ENCODE results near the gene MEP1B. TPM values are rescaled to one million over a fixed set of nuclear protein-coding genes. Genes with fewer than 3 reads are reported as not detected.
"Not testable (repeated sequence)": the region's sequence is repeated elsewhere in the genome, so short reads cannot be mapped to it uniquely, and the experiment has no call there.

Gene MEP1B
- polyA plus RNA-seq (2013, experiment 1 of 2; ENCODE audit: insufficient read length), result not detected
- not detected for polyA plus RNA-seq (2013, experiment 2 of 2; ENCODE audit: insufficient read length)

DNA sequence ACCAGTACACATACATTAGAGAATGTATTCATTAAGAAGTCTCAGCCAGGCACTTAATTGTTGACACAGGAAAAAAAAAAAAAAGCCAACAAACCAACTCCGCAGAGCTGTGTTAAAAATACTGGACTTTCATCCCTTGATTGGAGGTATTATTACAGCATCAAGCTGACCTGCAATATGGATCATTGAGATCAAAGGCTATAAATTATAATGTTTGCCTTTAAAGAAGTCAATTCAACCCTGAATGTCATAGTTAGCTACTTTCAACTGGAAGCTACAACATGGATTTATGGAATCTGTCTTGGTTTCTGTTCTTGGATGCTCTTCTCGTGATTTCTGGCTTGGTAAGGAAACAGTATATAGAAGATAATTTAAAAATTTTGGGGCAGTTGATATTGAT, at the start of gene MEP1B:
TSS of gene MEP1B (plus strand) at position 250 of the 400 bp plus-strand sequence. CDS start at position 282, 32 bp downstream.
- DNase-seq, result no peak

DNA sequence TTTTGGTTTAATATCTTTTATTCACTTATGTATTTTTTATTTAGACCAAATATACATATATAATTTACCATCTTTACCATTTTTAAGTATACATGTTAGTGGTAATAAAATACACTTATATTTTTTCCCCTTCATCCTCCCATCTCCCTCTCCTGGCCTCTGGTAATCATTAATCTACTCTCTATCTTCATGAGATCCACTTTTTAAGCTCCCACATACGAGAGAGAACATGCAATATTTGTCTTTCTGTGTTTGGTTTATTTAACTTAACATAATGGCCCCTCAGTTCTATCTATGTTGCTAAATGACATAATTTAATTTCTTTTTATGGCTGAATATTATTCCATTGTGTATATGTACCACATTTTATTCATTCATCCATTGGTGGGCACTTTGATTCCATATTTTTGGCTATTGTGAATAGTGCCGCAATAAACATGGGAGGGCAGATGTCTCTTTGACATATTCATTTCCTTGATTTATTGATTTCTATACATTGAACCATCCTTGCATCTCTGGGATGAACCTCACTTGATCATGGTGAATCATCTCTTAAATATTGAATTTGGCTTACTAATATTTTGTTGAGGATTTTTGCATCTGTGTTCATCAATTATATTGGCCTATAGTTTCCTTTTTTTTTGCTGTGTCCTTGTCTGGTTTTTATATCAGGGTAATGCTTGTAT, 41.5 kb upstream of the MEP1B start:
- DNase-seq, result no peak

DNA sequence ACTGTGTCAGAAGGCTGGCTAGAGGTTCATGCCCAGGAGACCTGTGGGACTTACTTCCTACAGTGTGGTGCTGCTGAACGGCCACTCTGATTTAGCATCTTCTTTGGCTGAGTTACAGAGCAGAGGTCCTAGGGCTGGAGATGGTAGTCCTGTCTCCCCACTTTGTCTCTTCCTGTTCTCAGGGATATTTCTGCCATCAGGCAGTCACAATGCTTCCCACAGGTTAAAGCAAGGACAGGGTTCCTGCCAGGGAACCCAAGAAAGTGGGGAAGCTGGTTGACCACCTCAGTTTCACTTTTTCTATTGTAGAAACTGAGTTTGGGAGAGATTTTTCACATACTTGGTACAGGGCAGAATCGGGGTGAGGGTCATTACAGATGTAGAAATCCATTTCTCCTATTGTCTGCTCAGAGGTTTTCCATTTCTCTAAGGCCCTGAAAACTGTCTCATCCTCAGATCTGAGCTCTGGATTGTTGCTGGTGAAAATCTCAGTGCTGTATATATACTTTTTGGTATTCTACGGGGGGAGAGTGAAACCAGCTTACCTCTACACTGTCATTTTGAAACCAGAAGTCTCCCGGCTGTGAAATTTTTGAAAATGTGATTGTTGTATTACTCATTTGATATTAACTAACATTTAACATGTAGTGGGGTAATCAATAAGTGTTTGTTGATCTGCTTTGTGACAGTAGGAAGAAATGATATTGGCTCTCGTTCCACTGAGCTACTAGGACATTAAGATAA, 37.0 kb upstream of the MEP1B start:
- DNase-seq, result no peak

DNA sequence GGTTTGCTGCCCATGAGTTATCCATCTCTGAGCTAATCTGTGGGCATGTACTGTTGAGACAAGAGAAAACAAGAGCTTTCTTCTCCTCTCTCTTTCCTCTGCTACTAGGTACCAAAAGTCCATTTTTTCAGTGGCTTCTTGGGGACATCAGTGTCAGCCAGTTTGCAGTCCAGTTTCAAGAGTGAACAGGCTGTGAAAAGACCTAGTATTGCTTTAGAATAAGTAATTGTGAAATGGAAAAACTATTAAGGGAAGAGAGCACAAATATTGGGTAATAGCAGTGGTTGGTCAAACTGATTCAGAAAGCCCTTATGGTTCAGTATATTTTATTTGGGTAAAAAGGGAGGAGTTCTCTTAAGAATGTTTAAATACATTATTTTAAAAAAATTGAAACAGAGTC, 33.0 kb upstream of the MEP1B start:
- no peak for DNase-seq

DNA sequence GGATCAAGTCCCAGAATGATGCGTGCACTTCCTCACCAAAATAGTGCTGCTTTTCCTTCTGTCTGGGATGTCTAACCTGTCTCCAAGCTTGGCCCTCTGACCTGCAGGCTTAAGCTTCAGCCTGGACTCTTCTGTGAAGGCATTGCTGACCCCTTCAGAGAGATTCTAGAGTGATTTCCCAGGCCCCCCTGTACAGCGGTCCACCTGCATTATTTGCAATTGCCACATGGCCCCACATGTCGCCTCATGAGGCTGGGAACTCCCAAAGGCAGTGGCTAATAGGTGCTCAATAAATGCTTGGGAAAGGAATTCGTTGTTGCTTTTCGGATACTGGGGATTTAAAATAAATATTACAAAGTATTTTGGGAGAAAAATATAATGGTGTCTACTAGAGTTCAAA, 32.3 kb upstream of the MEP1B start:
- no peak for DNase-seq

DNA sequence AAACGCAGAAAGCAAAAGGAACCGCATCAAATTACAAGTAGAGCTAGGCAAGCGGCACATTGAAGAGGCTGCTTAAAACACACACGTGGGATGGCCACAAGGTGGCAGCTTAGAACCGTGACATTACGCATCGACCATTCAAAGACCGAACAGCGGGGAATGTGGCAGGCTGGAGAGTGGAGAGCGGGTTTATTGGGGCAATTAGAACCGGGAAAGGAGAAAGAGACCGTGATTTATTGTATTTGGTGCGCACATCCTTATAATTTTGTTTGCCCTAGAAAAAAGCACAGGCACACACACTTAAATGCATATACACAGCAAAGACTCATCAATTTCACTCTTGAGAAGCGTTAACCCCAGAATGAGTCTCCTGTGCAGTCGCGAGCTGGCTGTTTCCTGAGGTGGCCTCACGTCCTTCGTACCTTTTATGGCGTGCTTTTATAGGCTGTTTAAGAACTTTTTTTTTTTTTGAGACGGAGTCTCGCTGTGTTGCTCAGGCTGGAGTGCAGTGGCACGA, 31.7 kb upstream of the MEP1B start:
- peak; percentile 86 for DNase-seq

DNA sequence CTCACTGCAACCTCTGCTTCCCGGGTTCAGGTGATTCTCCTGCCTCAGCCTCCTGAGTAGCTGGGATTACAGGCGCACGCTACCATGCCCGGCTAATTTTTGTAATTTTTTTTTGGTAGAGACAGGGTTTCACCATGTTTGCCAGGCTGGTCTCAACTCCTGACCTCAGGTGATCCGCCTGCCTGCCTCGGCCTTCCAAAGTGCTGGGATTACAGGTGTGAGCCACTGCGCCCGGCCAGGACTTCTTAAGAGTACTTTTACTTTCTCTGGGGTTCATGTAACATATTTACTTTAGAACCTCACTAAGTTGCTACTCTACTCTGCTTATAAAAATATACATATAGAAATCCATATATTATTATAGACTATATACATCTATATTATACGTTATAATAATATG, 31.2 kb upstream of the MEP1B start:
- DNase-seq, result not testable (repeated sequence)

DNA sequence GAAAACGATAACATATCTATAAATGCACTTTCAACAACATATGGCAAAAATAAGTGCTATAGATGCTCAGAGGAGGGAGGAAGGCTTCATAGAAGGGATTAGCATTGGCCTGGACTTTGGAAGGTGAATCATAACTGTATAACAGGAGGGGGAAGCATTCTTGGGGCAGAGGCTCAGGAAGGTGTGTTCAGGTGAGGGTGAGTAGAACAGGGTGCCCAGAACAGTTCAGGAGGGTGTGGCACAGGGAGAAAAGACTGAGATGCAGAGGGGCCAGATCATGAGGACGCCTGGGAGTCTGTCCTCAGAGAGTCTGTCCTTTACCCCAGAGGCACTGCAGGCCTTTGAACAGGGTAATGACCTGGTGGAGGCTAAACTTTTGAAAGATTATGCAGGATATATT, 29.3 kb upstream of the MEP1B start:
- DNase-seq, result no peak

DNA sequence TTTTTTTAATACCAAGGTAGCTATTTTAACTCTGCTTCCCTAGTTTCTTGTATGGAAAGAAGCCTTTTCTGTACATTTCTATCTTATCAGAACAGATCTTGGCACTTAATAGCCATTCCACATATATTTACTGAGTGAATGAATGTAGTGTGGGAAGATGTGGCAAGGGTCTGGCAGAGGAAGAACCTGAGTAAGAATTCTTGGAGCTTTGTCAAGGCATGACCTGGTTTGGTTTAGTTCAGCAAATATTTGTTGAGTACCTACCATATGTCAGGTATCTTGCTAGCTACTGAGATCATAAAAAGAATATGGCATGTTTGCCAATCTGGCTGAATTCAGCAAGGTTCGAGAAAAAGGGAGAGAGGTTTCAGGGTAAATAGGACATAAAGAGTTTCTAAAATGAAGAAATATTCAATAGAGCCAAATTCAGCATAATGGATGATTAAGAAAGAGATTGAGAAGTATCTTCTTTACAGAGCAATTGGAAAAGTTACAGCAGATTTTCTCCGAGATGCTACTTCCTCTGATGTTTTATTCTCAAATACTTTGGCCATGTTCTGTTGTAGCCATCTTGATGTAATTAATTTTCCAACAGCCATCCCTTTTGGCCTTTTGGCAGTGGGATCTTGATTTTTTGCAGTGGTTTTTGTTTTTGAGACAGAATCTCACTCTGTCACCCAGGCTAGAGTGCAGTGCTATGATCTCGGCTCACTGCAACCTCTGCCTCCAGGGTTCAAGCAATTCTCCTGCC, 21.7 kb upstream of the MEP1B start:
- no peak for DNase-seq

DNA sequence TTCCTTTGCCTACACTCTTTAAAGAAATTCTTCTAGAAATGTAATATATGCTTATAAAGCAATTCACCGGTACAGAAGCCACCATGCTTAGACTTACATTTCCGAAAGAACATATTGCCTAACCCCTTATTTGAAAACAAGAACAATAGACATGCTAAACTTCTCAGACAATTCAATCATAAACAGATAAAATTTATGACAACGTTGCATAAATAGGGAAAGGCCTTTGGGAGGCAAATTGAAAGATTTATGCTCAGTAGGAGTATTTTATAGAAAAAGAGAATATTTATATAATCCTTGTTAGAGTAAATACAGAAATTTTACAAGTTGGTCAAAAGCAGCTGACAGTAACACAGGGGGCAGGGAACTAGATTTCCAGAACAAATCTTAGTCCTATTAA, 16.2 kb upstream of the MEP1B start:
- DNase-seq, result no peak

DNA sequence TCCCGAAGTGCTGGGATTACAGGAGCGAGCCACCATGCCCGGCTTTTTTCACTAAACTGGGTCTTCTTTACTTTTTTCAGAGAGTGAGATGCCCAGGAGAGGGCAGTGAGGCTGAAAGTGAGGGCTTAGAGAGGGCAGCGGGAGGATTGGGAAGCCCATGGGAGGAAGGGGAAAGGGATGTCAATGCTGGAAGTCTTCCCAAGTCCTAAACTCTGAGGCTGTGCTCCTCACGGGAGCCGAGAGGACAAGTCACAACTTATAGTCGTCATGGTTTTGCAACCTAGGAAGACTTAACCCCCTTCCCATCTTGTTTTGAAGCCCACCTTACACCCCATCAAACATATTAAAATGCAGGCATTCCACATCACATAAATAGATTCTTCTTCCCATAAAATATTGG, 15.1 kb upstream of the MEP1B start:
- DNase-seq, result no peak

DNA sequence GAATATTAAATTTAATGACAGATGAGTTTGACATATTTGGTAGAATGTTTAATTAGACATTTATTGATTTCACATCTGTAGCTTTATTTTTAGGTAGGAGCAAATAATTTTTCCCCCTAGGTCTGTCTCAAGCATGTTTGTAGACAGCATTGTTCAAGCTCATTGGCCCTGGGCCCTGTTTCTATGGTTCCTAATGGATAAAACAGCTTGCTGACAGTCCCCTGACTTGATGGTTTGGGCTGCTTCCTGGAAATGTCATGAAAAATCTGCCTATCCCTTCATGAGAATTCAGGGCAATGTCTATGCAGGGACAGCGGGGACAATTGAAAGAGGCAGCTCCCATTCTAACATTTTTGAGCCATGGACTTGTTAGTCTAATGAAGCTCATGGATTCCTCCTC, 14.6 kb upstream of the MEP1B start:
- no peak for DNase-seq

DNA sequence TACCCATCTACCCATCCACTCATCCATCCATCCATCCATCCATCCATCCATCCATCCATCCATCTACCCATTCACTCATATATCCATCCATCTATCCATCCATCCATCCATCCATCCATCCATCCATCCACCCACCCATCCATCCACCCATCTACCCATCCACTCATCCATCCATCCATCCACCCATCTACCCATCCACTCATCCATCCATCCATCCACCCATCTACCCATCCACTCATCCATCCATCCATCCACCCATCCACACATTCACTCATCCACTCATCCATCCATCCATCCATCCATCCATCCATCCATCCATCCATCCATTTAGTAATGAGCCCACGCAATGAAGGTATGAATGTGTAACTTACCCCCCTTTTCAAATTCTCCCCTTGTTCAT, 13.1 kb upstream of the MEP1B start:
- DNase-seq, result not testable (repeated sequence)

DNA sequence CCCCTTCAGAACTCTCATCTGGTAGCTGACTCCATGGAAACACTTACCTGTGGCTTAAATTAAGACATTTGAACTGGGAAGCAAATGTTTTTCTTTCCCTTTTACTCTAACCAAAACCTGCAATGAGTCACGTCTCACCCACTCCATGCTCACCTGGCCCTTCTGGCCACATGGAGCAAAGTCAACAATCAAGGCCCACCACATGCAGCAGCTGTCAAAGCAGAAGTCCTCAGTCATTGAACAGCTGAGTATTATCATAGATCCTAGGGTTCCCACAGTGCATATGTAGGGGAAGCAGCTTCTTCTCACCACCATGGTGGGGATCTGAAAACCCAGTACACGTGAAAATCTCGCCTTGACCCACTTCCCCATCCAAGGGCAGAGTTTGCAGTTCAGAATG, 12.3 kb upstream of the MEP1B start:
- no peak for DNase-seq

DNA sequence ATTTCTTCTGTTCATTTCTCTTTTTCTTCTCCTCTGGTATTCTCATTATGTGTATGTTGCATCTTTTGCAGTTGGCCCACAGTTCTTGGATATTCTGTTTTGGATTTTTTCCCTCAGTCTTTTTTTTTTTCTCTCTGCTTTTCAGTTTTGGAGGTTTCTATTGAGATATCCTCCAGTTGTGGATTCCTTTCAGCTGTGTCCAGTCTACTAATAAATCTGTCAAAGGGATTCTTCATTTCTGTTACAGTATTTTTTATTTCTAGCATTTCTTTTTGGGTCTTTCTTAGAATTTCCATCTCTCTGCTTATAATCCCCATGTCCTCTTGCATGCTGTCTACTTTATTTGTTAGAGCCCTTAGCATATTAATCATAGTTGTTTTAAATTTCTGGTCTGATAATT, 6.3 kb upstream of the MEP1B start:
- no peak for DNase-seq

DNA sequence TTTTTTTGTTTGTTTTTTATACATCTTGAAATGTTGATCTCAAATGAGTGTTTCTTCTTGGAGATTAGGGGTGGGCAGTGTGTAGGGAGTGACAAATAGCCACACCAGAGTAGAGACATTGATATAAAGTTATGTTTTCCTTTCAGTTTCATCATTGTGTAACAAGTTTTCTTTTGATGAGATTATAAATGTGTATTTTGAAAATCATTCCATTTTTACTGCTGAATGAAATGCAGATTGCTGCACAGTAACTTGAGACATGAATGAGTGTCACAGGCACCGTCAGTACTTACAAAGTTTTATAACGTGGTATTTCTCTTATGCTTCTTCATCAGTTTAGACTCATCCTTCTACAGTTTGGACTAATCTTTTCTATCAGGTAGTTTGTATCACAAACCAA, 370 bp downstream of the MEP1B start:
- DNase-seq, result no peak

DNA sequence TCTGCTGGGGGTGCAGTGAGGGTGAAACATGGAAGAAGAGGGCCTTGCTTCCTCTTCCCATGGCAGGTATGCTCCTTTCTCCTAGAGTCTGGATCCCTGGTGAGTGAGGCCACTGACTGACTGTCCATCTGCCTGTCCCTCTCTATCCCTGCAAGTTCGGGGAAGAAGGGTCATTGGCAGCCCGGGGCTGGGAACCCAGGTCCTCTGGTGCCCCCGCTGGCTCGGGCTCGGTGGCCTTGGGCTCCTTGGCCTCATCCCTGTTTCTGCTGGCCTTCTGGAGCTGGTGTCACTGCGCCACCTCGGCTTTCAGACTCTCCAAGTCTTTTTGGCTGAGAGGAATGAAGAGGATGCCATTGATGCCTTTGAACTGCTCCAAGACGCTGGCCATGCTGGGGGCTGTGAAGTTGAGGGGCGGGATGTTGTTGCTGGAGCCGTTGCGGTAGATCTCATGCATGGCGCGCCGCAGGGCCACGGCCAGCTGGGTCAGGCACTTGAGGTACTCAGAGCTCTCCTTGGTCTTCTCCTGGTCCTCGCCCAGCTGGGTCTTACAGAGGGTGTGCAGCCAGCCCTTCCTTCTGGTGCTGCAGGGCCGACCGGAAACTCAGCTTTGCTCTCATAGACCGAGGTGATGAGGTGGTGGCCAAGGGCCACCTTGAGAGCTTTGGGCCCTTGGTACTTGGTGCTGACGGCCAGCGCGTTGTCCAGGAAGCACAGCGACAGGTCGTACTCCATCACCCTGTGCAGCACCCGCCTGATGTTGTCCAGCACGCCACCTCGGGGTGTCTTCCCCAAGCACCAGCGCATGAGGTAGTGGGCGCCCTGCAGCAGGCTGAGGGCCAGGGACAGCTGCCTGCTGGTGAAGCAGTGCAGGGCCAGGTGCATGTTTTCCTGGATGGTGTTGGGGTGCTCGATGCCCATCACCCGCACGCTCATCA, 6.3 kb downstream of the MEP1B start:
- no peak for DNase-seq

DNA sequence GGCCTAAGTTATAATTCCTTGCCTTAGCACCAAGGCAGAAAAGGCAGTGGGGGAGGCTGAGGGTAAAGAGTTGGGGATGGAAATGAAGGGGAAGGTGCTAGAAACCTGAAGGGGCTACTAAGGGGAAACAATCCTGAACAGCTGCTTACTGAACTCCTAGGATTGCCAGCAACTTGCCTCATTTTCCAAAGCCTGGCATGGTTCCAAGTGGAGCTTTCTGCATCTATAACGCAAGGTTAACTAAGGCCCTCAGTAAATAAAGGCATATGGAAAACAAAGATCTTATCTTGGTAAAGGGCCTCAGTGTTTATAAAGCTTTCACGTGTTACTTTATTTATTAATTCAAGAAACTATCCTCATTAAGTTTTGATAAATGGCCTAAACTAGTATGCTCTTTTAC, 10.9 kb downstream of the MEP1B start:
- DNase-seq, result no peak

DNA sequence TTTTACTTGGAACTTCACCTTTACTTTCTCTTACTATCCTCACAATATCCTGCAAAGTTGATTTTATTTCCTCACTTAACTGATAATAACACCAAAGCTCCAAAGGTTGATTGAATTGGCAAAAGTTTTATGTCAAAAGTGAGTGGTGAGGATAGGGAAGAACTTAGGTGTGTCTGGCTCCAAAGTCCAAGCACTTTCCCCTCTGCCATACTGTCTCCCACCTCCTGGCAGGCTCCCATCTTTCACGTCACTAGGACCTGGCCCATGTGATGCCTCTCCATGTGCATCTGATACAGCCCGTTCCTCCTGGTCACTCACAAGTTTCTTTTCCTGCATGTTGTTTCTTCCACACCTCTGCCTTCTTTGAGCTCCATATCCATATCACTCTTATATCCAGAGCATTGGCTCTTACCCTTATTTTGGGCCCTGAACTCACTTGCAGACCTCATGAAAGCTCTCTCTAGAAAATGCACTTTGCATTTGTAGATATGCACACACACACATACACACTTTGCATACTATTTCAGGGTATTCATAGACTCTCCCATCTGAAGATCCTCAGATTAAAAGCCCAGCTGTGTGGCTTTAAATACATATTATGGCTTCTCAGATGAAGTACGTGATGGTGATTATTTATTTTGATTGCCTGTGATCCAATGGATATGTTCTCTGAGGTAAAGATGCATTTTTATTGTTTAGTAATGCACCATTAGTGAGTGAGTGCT, 12.3 kb downstream of the MEP1B start:
- DNase-seq, result no peak

DNA sequence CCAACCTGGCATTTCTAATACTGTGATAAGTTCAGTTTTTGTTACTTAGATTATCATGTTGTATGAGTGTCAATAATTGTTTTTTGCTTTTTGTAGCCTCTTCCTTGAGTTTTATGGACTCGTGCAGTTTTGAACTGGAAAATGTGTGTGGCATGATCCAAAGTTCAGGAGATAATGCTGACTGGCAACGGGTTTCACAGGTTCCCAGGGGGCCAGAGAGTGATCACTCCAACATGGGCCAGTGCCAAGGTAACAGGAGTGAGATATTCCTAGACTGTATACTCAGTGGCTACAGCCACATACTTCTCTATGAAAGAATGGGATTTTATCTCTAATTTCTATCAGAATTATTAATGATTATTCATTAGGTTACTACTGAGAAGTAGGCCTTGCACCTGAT, 18.2 kb downstream of the MEP1B start:
- DNase-seq, result no peak

DNA sequence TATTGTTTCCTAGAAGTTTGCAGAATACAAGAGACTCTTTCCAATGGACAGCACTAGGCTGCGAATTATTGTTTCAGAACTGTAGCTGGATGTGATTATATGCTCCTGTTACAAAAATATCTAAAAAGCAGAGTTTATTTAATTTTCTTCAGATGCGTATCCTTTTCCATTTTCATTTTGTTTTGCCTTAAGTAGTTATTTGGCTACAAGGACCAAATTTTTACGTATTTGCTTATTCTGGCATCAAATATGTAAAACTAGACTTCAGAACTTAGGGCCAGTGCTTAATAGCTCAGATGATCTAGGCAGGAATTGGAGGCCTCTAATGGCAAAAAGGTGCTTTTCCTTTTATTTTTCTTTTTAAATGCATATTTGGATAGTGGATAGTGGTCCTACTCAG, 18.7 kb downstream of the MEP1B start:
- no peak for DNase-seq

All from fibroblast of skin of abdomen (primary cell).